Measurements from ENCODE around the gene DNAJB9.

- TF ChIP-seq CTCF (optimal IDR thresholded peaks at IDR 0.05 in 1 of 3, IDR thresholded peaks at IDR 0.05 in 1 of 3, conservative IDR thresholded peaks at IDR 0.05 in 1 of 3; ENCODE audit: extremely low read depth in 1 of 3, insufficient read depth in 2 of 3, low read length in 3 of 3) = no peak
- TF ChIP-seq EZH2 (IDR thresholded peaks at IDR 0.05; ENCODE audit: low read length) = no peak
Measured at GRCh38 chr7:108570146-108570755, 577 bp downstream of the DNAJB9 start.
